GM19395 (cell line): ENCODE measurements around the gene PIK3CA.
"Not testable (repeated sequence)": the region's sequence is repeated elsewhere in the genome, so short reads cannot be mapped to it uniquely, and the experiment has no call there.

Source experiments
- ATAC-seq: cut with Tn5 transposase; IDR thresholded peaks from one replicate; pipeline ENCODE4 v1.9.1; 2021; ENCODE audit warnings: mild to moderate bottlenecking, moderate library complexity; ENCODE audit not compliant: unreplicated experiment

PIK3CA gene

GRCh38 chr3:179192542-179192941, 44.4 kb downstream of the PIK3CA start:
- no peak for ATAC-seq

- no peak for ATAC-seq
These were observed 46.8 kb downstream of the PIK3CA start for GRCh38 chr3:179194931-179195330.

DNA sequence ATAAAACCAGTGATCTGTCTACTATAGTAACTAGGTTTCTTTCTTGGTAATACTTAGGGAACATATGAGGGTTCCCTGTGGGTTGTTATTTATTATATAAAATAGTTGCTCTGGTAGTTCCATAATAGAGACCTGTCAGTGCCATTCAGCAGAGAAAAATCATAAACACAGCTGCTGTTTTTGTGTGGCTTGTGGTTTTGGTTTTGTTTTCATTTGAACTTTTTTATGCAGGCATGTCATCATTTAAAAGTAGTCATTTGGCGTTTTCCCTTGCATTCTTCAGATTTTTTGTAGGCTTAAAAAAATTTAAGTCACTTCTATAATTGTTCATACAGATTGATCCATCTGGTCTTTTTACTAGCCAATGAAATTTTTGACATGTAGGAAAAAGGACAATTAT, 47.9 kb downstream of the PIK3CA start:
- ATAC-seq, result peak; percentile 93

DNA sequence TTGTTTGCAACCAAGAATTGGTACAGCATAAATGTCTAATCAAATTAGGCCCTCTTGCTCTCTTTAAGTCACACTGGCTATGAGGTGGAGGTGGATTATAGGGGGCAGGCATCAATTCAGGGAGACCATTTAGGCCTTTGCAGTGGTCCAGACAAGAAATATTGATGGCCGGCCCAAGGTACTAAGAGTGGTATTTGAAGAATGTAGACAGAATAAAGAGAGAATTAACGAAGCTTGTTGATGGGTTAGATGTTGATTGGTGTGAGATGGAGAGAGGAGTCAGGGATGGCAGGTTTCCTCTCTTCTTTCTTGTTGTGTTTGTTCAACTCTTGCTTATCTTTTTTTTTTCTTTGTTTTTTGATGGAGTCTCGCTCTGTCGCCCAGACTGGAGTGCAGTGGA, 48.5 kb downstream of the PIK3CA start:
- ATAC-seq, result no peak

- no peak for ATAC-seq
These were observed 52.6 kb downstream of the PIK3CA start for GRCh38 chr3:179200790-179201189.

GRCh38 chr3:179215550-179215949, 67.4 kb downstream of the PIK3CA start:
- not testable (repeated sequence) for ATAC-seq

DNA sequence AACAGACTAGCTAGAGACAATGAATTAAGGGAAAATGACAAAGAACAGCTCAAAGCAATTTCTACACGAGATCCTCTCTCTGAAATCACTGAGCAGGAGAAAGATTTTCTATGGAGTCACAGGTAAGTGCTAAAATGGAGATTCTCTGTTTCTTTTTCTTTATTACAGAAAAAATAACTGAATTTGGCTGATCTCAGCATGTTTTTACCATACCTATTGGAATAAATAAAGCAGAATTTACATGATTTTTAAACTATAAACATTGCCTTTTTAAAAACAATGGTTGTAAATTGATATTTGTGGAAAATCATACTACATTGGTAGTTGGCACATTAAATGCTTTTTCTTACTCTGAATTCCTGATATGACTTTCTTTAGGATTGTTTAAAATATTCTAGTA, 70.1 kb downstream of the PIK3CA start:
- not testable (repeated sequence) for ATAC-seq

DNA sequence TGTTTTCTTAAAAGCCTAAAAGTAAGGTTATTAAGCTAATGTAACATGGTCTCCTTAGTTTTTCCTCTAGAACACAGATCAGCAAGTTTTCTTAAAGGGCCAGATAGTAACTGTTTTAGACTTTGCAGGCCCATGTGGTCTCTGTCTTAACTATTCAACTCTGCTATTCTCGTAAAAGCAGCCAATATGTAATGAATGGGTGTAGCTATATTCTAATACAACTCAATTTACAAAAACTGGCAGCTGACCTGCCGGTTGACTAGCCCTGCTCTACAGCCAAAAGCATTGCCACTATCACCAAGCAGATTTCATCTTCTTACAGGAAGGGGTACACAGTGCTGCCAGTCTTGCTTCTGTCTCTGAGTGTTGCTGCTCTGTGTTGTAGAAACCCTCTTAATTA, 75.4 kb downstream of the PIK3CA start:
- ATAC-seq, result no peak

GRCh38 chr3:179224584-179224983, 76.4 kb downstream of the PIK3CA start:
- no peak for ATAC-seq

GRCh38 chr3:179227349-179227748, 79.2 kb downstream of the PIK3CA start:
- ATAC-seq, result no peak

GRCh38 chr3:179229177-179229576, 81.0 kb downstream of the PIK3CA start:
- no peak for ATAC-seq

DNA sequence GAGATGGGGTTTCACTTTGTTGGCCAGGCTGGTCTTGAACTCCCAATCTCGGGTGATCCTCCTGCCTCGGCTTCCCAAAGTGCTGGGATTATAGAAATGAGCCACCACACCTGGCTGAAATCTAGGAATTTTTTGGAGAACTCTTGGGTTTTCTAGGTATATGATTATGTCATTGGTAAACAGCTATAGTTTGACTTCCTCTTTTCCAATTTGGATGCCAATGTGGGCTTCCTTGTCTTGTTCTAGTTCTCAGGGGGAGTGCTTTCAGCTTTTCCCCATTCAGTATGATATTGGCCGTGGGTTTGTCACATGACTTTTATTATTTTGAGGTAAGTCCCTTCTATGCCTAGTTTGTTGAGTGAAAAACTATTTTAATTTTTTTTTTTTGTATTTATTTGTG, 84.9 kb downstream of the PIK3CA start:
- ATAC-seq, result no peak

GRCh38 chr3:179234199-179234598, 86.0 kb downstream of the PIK3CA start:
- no peak for ATAC-seq

DNA sequence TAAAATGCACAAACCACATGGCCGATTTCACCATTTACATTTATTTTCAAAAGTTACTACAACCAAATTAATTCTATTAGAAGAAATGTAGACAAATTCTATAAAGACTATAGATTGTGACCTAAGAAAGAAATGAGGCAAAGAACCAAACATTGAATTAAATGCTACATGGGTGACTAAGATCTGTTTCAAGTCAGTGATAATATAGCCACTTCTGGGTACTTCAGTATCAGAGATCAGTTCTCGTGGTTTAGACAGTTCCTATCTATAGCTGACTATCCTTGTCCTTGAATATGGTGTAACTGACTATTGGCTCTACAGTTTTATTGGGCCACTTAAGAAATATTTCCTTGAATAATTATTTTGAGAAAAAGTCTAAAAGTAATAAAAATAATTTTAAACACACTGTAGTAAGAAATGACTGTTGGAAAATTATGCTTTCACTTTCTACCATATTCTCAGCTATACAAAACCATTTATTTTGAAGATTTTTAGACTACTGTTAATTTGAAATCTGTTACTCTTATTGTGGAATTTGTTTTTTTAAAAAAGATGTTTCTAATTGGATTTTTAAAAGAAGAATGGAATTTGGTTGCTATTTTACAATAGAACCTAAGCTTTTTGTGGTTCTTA, 88.6 kb downstream of the PIK3CA start:
- ATAC-seq, result peak; percentile 83

DNA sequence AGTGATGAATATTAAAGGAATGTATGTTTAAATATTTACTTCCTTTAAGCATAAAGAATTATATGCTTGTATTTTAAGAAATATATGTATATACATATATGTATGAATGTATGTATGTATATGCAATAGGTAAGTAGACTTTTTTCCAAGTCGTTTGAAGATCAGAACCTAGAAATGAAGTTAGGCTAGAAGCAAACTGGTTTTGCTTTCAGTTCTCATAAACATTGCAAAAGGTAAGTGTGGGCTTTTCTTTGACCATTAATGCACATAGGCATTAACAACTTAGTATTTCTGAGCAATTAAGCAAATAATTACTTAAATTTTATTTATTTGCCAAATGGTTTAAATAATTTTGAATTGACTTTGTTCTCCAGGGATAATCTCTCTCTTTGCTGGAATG, 92.1 kb downstream of the PIK3CA start:
- ATAC-seq, result not testable (repeated sequence)

DNA sequence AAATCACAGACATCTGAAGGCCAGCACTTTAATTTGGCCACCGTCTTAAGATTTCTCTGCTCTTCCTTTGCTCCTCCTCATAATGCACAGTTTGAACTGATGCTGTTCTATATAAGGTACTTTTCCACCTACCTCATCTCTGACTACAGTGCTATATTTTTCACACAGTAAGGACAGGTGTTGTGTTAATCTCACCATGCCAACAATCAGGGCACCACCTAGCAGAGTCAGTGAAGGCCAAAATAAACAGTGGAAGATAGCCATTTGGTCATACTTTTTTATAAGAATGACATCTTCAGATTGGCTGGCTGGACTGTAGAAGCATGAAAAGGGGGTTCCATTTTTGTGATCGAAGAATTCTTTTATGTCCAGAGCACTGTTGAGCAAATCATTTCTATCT, 94.7 kb downstream of the PIK3CA start:
- ATAC-seq, result not testable (repeated sequence)

- ATAC-seq, result no peak
These were observed 96.7 kb downstream of the PIK3CA start for GRCh38 chr3:179244878-179245277.

GRCh38 chr3:179247289-179248015, 99.3 kb downstream of the PIK3CA start:
- no peak for ATAC-seq

DNA sequence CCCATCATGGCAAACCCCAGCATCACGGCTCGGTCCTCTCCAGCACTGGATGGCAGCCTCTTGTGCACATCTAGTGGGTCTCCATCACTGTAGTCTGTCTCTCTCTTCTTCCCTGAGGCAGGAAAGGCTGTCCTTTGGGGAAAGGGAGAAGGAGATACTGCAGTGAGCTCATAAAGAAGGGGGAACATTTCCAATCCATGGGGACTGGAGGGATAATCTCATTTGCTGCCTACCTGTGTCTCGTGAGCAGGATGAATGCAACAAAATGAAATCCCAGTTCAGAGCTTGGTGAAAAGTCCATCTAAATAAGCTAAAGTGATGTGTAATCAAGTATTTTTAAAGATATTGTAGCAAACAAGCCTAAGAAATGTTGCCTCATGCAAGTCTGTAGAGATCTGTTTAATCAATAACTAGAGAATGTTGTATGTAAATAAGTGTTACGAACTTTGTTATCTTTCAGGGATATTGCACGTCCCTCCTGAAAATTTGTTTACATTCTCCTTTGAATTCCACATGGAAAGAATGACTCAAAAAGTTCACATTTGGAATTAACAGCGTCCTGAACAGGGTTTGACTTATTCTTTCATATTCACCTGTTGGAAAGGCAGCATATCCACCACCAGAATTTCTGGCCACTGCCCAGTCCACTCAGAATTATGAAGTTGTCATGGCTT, 102.8 kb downstream of the PIK3CA start, which contains the start of gene KCNMB3:
Gene KCNMB3, minus strand, starts transcription at position 312 of the 674 bp plus-strand sequence. Its CDS starts 124 bp downstream, at position 188.
- no peak for ATAC-seq

GRCh38 chr3:179256813-179257212, 108.7 kb downstream of the PIK3CA start:
- no peak for ATAC-seq

DNA sequence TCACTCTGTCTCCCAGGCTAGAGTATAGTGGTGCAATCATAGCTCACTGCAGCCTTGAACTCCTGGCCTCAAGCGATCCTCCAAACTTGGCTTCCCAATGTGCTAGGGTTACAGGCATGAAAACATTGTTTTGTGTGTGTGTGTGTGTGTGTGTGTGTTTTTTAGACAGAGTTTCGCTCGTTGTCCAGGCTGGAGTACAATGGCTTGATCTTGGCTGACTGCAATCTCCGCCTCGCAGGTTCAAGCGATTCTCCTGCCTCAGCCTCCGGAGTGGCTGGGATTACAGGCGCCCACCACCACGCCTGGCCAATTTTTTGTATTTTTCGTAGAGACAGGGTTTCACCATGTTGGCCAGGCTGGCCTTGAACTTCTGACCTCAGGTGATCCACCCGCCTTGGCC, 109.6 kb downstream of the PIK3CA start:
- not testable (repeated sequence) for ATAC-seq

- no peak for ATAC-seq
These were observed 110.7 kb downstream of the PIK3CA start for GRCh38 chr3:179258820-179259219.
